ENCODE measurements around the gene PLEKHG4B. TPM values are rescaled to one million over a fixed set of nuclear protein-coding genes. Genes with fewer than 3 reads are reported as not detected.
"Not testable (repeated sequence)": the region's sequence is repeated elsewhere in the genome, so short reads cannot be mapped to it uniquely, and the experiment has no call there.

The PLEKHG4B gene
- total RNA-seq, 2 experiments from 2014 or later, result not detected

DNA sequence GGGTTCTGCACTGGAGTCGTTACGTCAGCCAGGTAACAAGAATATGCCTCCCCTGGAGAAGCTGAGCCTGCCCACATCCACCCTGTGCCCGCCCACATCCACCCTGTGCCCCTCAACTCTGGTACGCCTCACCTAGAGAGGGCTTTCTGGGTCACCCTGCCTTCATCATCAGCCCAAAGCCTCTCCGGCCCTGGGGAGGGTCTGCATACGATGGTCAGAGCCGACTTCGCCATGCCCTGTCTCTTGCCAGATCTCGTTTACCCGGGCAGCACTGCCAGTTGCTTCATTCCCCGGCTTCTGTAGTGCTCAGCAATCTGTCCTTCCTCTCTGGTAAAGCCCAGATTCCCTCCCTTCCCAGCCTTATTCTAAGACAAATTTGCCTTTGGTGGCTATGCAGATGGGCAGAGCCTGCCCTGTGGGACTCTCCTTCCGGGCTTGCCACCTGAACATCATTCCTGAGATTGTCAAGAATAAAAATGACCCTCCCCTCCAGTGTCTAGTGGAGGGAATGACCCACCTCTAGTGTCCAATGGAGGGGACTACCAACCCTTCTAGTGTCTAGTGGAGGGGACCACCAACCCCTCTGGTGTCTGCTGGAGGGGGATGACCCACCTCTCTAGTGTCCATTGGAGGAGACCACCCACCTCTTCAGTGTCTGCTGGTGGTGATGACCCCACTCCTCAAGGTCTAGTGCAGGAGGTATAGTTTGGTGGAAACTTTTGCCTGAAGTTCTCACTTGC, 3.4 kb downstream of the PLEKHG4B start:
- no peak for DNase-seq
- Mint-ChIP-seq H3K9me3 (ENCODE audit: low read depth) (no peaks in the 10 kb centered on the region), H3K4me3 (no peak overlapping the region), H3K36me3 (no peaks in the 10 kb centered on the region), H3K27ac (no peak overlapping the region), H3K27me3 (peaks cover 50% of the 10 kb centered on the region), H3K4me1 (no peaks in the 10 kb centered on the region)
- CTCF ChIA-PET, result no interaction called here
- ATAC-seq, result no peak

- H3K4me3 Mint-ChIP-seq, result no peak overlapping the region
- DNase-seq (no peak), ATAC-seq (no peak)
- no peaks in the 10 kb centered on the region for H3K9me3 Mint-ChIP-seq (ENCODE audit: low read depth)
- CTCF ChIA-PET, result no interaction called here
- no peaks in the 10 kb centered on the region for H3K4me1 Mint-ChIP-seq
- H3K27ac Mint-ChIP-seq, result no peak overlapping the region
- H3K27me3 Mint-ChIP-seq, result peaks cover 37% of the 10 kb centered on the region
- no peaks in the 10 kb centered on the region for H3K36me3 Mint-ChIP-seq
Measured at GRCh38 chr5:96976-97660, 5.2 kb downstream of the PLEKHG4B start.

GRCh38 chr5:99815-100214, 7.8 kb downstream of the PLEKHG4B start:
- ATAC-seq (no peak), DNase-seq (no peak)
- Mint-ChIP-seq H3K27ac (no peak overlapping the region), H3K9me3 (ENCODE audit: low read depth) (no peaks in the 10 kb centered on the region), H3K27me3 (peaks cover 24% of the 10 kb centered on the region), H3K36me3 (no peaks in the 10 kb centered on the region), H3K4me1 (no peaks in the 10 kb centered on the region), H3K4me3 (no peak overlapping the region)
- CTCF ChIA-PET, result no interaction called here

- ATAC-seq (no peak), DNase-seq (no peak)
- CTCF ChIA-PET, result no interaction called here
- Mint-ChIP-seq H3K27me3 (peaks cover 18% of the 10 kb centered on the region), H3K4me3 (no peak overlapping the region), H3K9me3 (ENCODE audit: low read depth) (no peaks in the 10 kb centered on the region), H3K36me3 (no peaks in the 10 kb centered on the region), H3K4me1 (no peaks in the 10 kb centered on the region), H3K27ac (no peak overlapping the region)
Measured at GRCh38 chr5:102411-103043, 10.6 kb downstream of the PLEKHG4B start.

DNA sequence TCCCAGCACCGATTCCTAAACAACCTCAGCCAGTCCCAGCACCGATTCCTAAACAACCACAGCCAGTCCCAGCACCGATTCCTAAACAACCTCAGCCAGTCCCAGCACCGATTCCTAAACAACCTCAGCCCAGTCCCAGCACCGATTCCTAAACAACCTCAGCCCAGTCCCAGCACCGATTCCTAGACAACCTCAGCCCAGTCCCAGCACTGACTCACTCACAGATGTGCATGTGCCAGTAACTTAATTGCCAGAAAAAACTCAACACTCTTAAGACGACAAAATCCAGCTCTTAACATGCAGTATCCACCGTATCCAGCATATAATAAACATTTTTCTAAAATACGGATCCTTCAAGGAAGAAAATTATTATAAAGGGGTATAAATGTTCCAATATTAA, 12.1 kb downstream of the PLEKHG4B start:
- CTCF ChIA-PET; DNase-seq; H3K27ac Mint-ChIP-seq; H3K4me3 Mint-ChIP-seq; H3K9me3 Mint-ChIP-seq (ENCODE audit: low read depth); H3K36me3 Mint-ChIP-seq; ATAC-seq; H3K4me1 Mint-ChIP-seq: not testable (repeated sequence)
- H3K27me3 Mint-ChIP-seq, result peaks cover 18% of the 10 kb centered on the region

DNA sequence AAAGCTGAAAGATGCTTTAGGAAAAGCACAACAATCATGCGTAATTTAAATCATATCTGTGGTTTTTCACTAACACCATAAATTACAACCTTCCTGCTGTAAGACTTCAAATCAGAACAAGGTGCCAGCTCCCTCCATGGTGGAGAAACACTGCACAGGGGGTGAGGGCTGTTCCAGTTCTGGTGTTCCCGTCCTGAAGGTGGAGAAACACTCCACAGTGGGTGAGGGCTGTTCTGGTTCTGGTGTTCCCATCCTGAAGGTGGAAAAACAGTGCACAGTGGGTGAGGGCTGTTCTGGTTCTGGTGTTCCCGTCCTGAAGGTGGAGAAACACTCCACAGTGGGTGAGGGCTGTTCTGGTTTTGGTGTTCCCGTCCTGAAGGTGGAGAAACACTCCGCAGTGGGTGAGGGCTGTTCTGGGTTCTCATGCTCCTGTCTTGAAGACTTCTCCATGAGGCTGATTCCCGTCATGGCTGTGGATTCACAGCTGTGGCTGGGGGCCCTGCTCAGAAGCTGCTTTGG, 12.9 kb downstream of the PLEKHG4B start:
- ATAC-seq (no peak), DNase-seq (no peak)
- H3K9me3 Mint-ChIP-seq (ENCODE audit: low read depth), result peaks cover 1% of the 10 kb centered on the region
- H3K4me1 Mint-ChIP-seq, result no peaks in the 10 kb centered on the region
- H3K27ac Mint-ChIP-seq, result no peak overlapping the region
- H3K36me3 Mint-ChIP-seq, result no peaks in the 10 kb centered on the region
- H3K4me3 Mint-ChIP-seq, result no peak overlapping the region
- H3K27me3 Mint-ChIP-seq, result peaks cover 12% of the 10 kb centered on the region
- CTCF ChIA-PET, result no interaction called here

GRCh38 chr5:105504-106070, 13.6 kb downstream of the PLEKHG4B start:
- Mint-ChIP-seq H3K9me3 (ENCODE audit: low read depth) (peaks cover 8% of the 10 kb centered on the region), H3K27ac (no peak overlapping the region), H3K4me1 (no peaks in the 10 kb centered on the region), H3K27me3 (peaks cover 11% of the 10 kb centered on the region), H3K36me3 (no peaks in the 10 kb centered on the region), H3K4me3 (no peak overlapping the region)
- CTCF ChIA-PET, result no interaction called here
- DNase-seq (no peak), ATAC-seq (no peak)

DNA sequence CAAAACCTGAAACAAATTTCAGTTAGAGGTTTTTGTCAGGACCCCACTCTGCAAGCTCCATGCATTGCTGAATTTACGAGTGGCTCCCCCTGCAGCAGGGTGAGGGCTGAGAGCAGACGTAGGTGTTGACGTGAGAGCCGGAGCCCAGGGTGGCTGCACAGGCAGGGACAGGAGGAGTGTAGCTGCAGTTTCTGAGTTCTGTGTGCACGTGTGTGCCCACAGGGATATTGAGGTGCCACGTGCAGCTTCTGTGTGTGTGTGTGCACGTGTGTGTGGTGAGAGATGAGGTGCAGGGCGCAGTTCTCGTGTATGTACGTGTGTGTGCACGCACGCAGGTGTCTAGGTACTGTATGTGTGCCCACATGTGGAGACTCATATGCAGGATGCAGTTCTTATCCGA, 14.6 kb downstream of the PLEKHG4B start:
- Mint-ChIP-seq H3K36me3 (no peaks in the 10 kb centered on the region), H3K4me3 (no peak overlapping the region), H3K27me3 (peaks cover 11% of the 10 kb centered on the region), H3K27ac (no peak overlapping the region), H3K4me1 (no peaks in the 10 kb centered on the region), H3K9me3 (ENCODE audit: low read depth) (peaks cover 8% of the 10 kb centered on the region)
- CTCF ChIA-PET, result no interaction called here
- ATAC-seq (no peak), DNase-seq (no peak)

DNA sequence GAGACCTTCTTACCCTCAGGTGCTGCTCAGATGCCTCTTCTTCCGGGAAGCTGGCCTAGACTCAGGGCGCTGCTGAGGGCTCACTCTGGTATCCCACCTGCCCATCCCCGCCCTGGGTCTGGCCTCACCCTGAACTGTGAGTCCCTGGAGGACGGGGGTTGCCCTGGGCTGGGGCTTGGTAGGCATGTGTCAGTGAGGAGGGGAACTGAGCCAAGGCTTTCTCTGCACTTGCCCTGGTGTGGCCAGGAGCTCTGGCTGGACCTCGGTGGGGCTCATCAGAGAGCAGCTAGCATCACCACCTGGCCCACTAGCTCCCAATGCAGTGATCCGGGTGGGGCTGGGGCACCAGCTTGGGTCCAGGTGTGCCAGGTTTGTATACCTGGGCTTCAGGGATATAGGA, 15.6 kb downstream of the PLEKHG4B start:
- CTCF ChIA-PET, result no interaction called here
- ATAC-seq, result no peak
- no peak for DNase-seq

GRCh38 chr5:109826-110225, 17.9 kb downstream of the PLEKHG4B start:
- CTCF ChIA-PET, result no interaction called here
- Mint-ChIP-seq H3K4me3 (no peak overlapping the region), H3K36me3 (no peaks in the 10 kb centered on the region), H3K27ac (no peak overlapping the region), H3K9me3 (ENCODE audit: low read depth) (peaks cover 8% of the 10 kb centered on the region), H3K27me3 (peaks cover 5% of the 10 kb centered on the region), H3K4me1 (no peaks in the 10 kb centered on the region)
- no peak for DNase-seq
- no peak for ATAC-seq

More for the DNA sequence above, 15.6 kb downstream of the PLEKHG4B start:
- no peak overlapping the region for H3K27ac Mint-ChIP-seq
- H3K27me3 Mint-ChIP-seq, result peaks cover 11% of the 10 kb centered on the region
- peaks cover 8% of the 10 kb centered on the region for H3K9me3 Mint-ChIP-seq (ENCODE audit: low read depth)
- H3K4me3 Mint-ChIP-seq, result no peak overlapping the region
- no peaks in the 10 kb centered on the region for H3K36me3 Mint-ChIP-seq
- no peaks in the 10 kb centered on the region for H3K4me1 Mint-ChIP-seq

- Mint-ChIP-seq H3K4me1 (no peaks in the 10 kb centered on the region), H3K4me3 (no peak overlapping the region), H3K27ac (no peak overlapping the region), H3K9me3 (ENCODE audit: low read depth) (peaks cover 8% of the 10 kb centered on the region), H3K27me3 (no peaks in the 10 kb centered on the region), H3K36me3 (no peaks in the 10 kb centered on the region)
- ATAC-seq (no peak), DNase-seq (no peak)
- CTCF ChIA-PET, result no interaction called here
Measured at GRCh38 chr5:110270-110888, 18.4 kb downstream of the PLEKHG4B start.

DNA sequence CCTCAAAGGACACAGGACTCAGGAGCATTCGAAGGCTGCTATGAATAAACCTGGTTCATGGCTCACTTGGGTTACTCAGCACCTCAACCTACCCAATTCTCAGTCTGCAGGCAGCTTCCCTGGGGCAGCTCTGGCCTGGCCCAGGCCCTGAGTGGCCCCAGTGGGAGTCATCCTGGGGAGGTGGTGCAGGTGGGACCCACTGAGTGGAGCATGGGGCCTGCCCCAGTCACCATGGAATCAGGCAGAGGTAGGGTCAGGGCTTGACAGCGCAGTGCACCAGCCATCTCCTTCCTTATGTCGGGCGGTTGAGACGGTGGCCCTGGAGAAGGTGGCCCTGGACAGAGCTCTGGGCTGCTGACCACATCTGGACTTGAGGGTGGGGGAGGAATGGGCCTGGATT, 19.2 kb downstream of the PLEKHG4B start:
- no peaks in the 10 kb centered on the region for H3K36me3 Mint-ChIP-seq
- CTCF ChIA-PET, result no interaction called here
- no peak overlapping the region for H3K4me3 Mint-ChIP-seq
- peaks cover 5% of the 10 kb centered on the region for H3K27me3 Mint-ChIP-seq
- ATAC-seq (no peak), DNase-seq (no peak)
- H3K9me3 Mint-ChIP-seq (ENCODE audit: low read depth), result peaks cover 8% of the 10 kb centered on the region
- H3K4me1 Mint-ChIP-seq, result no peaks in the 10 kb centered on the region
- H3K27ac Mint-ChIP-seq, result no peak overlapping the region

DNA sequence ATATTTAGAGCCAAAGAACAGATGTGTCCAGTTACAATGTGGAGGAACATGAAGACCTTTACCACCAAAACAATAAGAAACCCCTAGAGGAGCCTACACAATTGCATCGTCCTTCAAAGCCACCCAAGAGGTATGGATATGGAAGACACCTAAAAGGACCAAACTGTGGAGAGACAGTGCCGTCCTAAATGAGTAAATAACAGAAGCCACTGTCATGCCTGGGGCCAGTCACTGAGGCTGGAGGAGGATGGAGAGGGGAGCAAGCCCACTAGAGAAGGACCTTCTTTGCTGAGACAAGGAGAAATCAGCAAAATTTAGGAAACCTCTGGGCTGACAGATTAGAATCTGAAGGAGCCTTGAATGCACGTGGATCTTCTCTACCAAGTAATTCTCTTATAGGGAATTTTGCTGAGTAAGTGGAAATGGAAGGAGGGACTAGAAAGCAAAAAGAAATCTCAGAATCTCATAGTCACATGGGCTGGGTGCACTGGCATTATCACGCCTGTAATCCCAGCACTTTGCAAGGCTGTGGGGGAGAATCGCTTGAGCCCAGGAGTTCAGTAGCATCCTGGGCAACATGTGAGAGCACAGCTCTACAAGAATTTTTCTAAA, 27.6 kb downstream of the PLEKHG4B start:
- DNase-seq (no peak), ATAC-seq (no peak)
- Mint-ChIP-seq H3K27me3 (peaks cover 31% of the 10 kb centered on the region), H3K4me1 (no peaks in the 10 kb centered on the region), H3K36me3 (no peaks in the 10 kb centered on the region), H3K27ac (no peak overlapping the region), H3K9me3 (ENCODE audit: low read depth) (peaks cover 3% of the 10 kb centered on the region), H3K4me3 (no peak overlapping the region)
- CTCF ChIA-PET, result no interaction called here
